B cell (primary cell): ENCODE results near the gene CTRL. TPM values are rescaled to one million over a fixed set of nuclear protein-coding genes. Genes with fewer than 3 reads are reported as not detected.
A peak's percentile ranks its signal among the peaks of the same experiment; 100 is the strongest.

ENCODE experiments used
- ATAC-seq: fragments of 200-7000 bp; cut with Tn5 transposase; one replicate; pipeline ENCODE4 v1.10.0; 2021; ENCODE audit warnings: low read depth, mild to moderate bottlenecking, moderate number of reproducible peaks, moderate library complexity
- CTCF ChIA-PET: fragments of 350-600 bp; sonication (Branson Sonifier 250); formaldehyde crosslinking; loops from one replicate; lab custom pipeline; 2021; ENCODE audit warnings: antibody characterized with exemption, inconsistent platforms; lab: Charles Lee
- POLR2A ChIA-PET: fragments of 350-600 bp; sonication (Branson Sonifier 250); formaldehyde crosslinking; loops from one replicate; lab custom pipeline; 2021; ENCODE audit warnings: antibody characterized with exemption; lab: Charles Lee
- DNase-seq: peaks from one replicate; pipeline ENCODE4 v3.0.0; 2013
- H2AFZ ChIP-seq: 2 replicates; pipeline ENCODE4 v1.6.1; 2012; ENCODE audit warnings: mild to moderate bottlenecking, low read depth, low read length; ENCODE audit not compliant: insufficient read depth, poor library complexity, severe bottlenecking
- H3K27ac ChIP-seq, 2 donors: 1 replicate in 1 of 2; 2 replicates in 1 of 2; pipeline ENCODE4 v1.5.1; 2012 to 2013; ENCODE audit warnings: low read length in 2 of 2, mild to moderate bottlenecking in 2 of 2, moderate library complexity in 1 of 2
- H3K27me3 ChIP-seq, 4 experiments: fragments of 200-600 bp in 1 of 4; sonication (generic) in 1 of 4; replicated peaks in 1 of 4; 1 replicate in 2 of 4; 2 replicates in 2 of 4; pipeline versions ENCODE4 v1.6.1 to v1.7.0; 2013 to 2016; ENCODE audit warnings: low read length in 3 of 4, mild to moderate bottlenecking in 2 of 4, mixed read lengths in 1 of 4, moderate library complexity in 1 of 4; ENCODE audit not compliant: insufficient read depth in 4 of 4, control insufficient read depth in 3 of 4; ENCODE audit errors: control extremely low read depth in 1 of 4
- H3K36me3 ChIP-seq, 2 experiments: replicated peaks in 1 of 2; 1 replicate in 1 of 2; 2 replicates in 1 of 2; pipeline versions ENCODE4 v1.6.1 to v1.7.1; 2013; ENCODE audit warnings: low read length in 1 of 2; ENCODE audit not compliant: insufficient read depth in 2 of 2, control insufficient read depth in 1 of 2; ENCODE audit errors: control extremely low read depth in 1 of 2, extremely low read depth in 1 of 2
- H3K4me1 ChIP-seq, 2 donors: fragments of 200-600 bp in 1 of 2; sonication (generic) in 1 of 2; 1 replicate in 1 of 2; 2 replicates in 1 of 2; pipeline versions ENCODE4 v1.5.1 to v1.6.1; 2013 to 2017; ENCODE audit warnings: low read length in 2 of 2; ENCODE audit not compliant: control insufficient read depth in 2 of 2, insufficient read depth in 2 of 2
- H3K4me2 ChIP-seq: replicated peaks from 2 replicates; pipeline ENCODE3; 2012; ENCODE audit warnings: mild to moderate bottlenecking, low read depth, low read length; ENCODE audit not compliant: poor library complexity, severe bottlenecking
- H3K4me3 ChIP-seq, 5 experiments: fragments of 200-600 bp in 1 of 5; sonication (generic) in 1 of 5; 1 replicate in 3 of 5; 2 replicates in 2 of 5; pipeline versions ENCODE4 v1.5.1 to v1.7.0; 2011 to 2016; ENCODE audit warnings: low read length in 4 of 5, mild to moderate bottlenecking in 4 of 5, low read depth in 2 of 5, control low read depth in 1 of 5, moderate library complexity in 1 of 5; ENCODE audit not compliant: insufficient read depth in 1 of 5; ENCODE audit errors: control extremely low read depth in 1 of 5, extremely low read depth in 1 of 5
- H3K79me2 ChIP-seq: fragments of 200-600 bp; sonication (generic); one replicate; pipeline ENCODE4 v1.6.0; 2016; ENCODE audit warnings: low read length; ENCODE audit not compliant: control insufficient read depth, insufficient read depth
- H3K9ac ChIP-seq: fragments of 200-600 bp; sonication (generic); 2 replicates; pipeline ENCODE4 v1.6.1; 2017; ENCODE audit warnings: mild to moderate bottlenecking, low read length, moderate library complexity
- H3K9me3 ChIP-seq, 3 donors: one replicate each; pipeline versions ENCODE4 v1.6.1 to v1.7.1; 2013; ENCODE audit warnings: low read length in 2 of 3; ENCODE audit not compliant: control insufficient read depth in 2 of 3, insufficient read depth in 1 of 3; ENCODE audit errors: control extremely low read depth in 1 of 3
- H4K20me1 ChIP-seq: 2 replicates; pipeline ENCODE4 v1.6.0; 2012; ENCODE audit warnings: mild to moderate bottlenecking, low read length; ENCODE audit not compliant: insufficient read depth, control insufficient read depth, poor library complexity, severe bottlenecking
- H3K27ac Mint-ChIP-seq: one replicate; pipeline ENCODE4 v1.8.0; 2021; ENCODE audit warnings: mixed read lengths
- H3K27me3 Mint-ChIP-seq: one replicate; pipeline ENCODE4 v1.8.0; 2021; ENCODE audit warnings: mixed read lengths
- H3K4me1 Mint-ChIP-seq: one replicate; pipeline ENCODE4 v1.8.0; 2021; ENCODE audit warnings: mixed read lengths
- H3K4me3 Mint-ChIP-seq: one replicate; pipeline ENCODE4 v1.8.0; 2021; ENCODE audit warnings: mixed read lengths
- H3K9me3 Mint-ChIP-seq: one replicate; pipeline ENCODE4 v1.8.0; 2022; ENCODE audit warnings: mixed read lengths; ENCODE audit not compliant: insufficient read depth
- CTCF ChIP-seq: fragments of 200-600 bp; IDR thresholded peaks from one replicate; pipeline ENCODE4 v1.8.0; 2022; ENCODE audit warnings: antibody characterized with exemption, mild to moderate bottlenecking
- EZH2 ChIP-seq: IDR thresholded peaks from 2 replicates; pipeline ENCODE4 v1.6.1; 2012; ENCODE audit warnings: borderline replicate concordance, low read depth, mild to moderate bottlenecking, moderate library complexity, low read length; ENCODE audit not compliant: insufficient read depth, poor library complexity, severe bottlenecking
- WGBS: methylation state at CpG from one replicate; pipeline ENCODE4 v1.1.5; 2013; ENCODE audit warnings: missing lambda C conversion rate; ENCODE audit not compliant: insufficient coverage; 5-methylcytosine and 5-hydroxymethylcytosine counted together
- intact Hi-C: fragments of 100-400 bp; cut with micrococcal nuclease; formaldehyde crosslinking; loops from one replicate; pipeline ENCODE4 v1.10.0; 2022
- polyA plus RNA-seq: library from polyadenylated mRNA; depleted of rRNA; stranded (reverse); fragments of >200 nt; gene quantifications from 2 replicates; pipeline ENCODE4 v1.2.3, GENCODE V29; 2012
- total RNA-seq, 2 donors: library from RNA; stranded (reverse); fragments of 120-200 nt in 1 of 2; gene quantifications; 1 replicate in 1 of 2; 2 replicates in 1 of 2; pipeline versions ENCODE4 v1.2.3 to v1.2.4, GENCODE V29; 2013 to 2022

Gene CTRL
- total and polyA plus RNA-seq, 2 donors (not counting 1 experiment from before 2014, with no cell fraction given): 5.8 to 19.0 TPM

- POLR2A ChIA-PET: interaction anchor here (0.8 to 1.9 kb wide), 3 partner anchors 16 to 37 kb away, joined by 3 to 8 read pairs (median 5); partner anchors contain the start of gene PSMB10
- 1% methylated on average over 78 of the region's 78 CpGs for WGBS
Measured at GRCh38 chr16:67968400-67969253, 37.0 kb upstream of the CTRL start, which contains the start of gene SLC12A4. Gene SLC12A4 (minus strand): TSS chr16:67968637. CDS start chr16:67968553, 84 bp downstream.

More at GRCh38 chr16:67968400-67969253, 37.0 kb upstream of the CTRL start, which contains the start of gene SLC12A4:
- Mint-ChIP-seq H3K4me3 (peak within 1 kb of the TSS; percentile 88), H3K4me1 (peaks cover 20% of the 10 kb centered on the region), H3K27ac (peak within 1 kb of the TSS; percentile 91), H3K27me3 (no peaks in the 10 kb centered on the region), H3K9me3 (no peaks in the 10 kb centered on the region)
- DNase-seq: peak; percentile 83
- no peaks in the 10 kb centered on the region for H3K27me3 ChIP-seq
- H3K4me1 ChIP-seq: peaks cover 10 to 19% of the 10 kb centered on the region in 2 donors
- peak within 1 kb of the TSS; percentile 80 for H2AFZ ChIP-seq
- H3K79me2 ChIP-seq: peaks cover 19% of the 10 kb centered on the region
- CTCF ChIA-PET: interaction anchor here (1.0 to 3.2 kb wide), 3 partner anchors 32 to 85 kb away, joined by 3 to 11 read pairs (median 9); partner anchors contain the start of gene PSMB10
- ATAC-seq: peak; percentile 92
- peak within 1 kb of the TSS; percentile 22 to 95 (median 80) for H3K4me3 ChIP-seq
- no peak for TF ChIP-seq CTCF
- TF ChIP-seq EZH2: no peak
- H3K27ac ChIP-seq: peak within 1 kb of the TSS; percentile 10 to 63
- intact Hi-C loops: loop anchor here (1.0 to 10.0 kb wide), 4 partner anchors 25 to 256 kb away; no protein-coding TSS in a partner anchor
- H3K9ac ChIP-seq: peak within 1 kb of the TSS; percentile 82
- H3K4me2 ChIP-seq: peak within 1 kb of the TSS; percentile 100
- no peaks in the 10 kb centered on the region for H3K9me3 ChIP-seq
- H3K36me3 ChIP-seq: no peaks in the 10 kb centered on the region
- peaks cover 8% of the 10 kb centered on the region for H4K20me1 ChIP-seq
